GM18519 (cell line): Measurements from ENCODE around the gene INO80C.

ENCODE experiments used
- ATAC-seq: cut with Tn5 transposase; IDR thresholded peaks from one replicate; pipeline ENCODE4 v1.9.1; 2021; ENCODE audit warnings: mild to moderate bottlenecking, moderate library complexity; ENCODE audit not compliant: unreplicated experiment, low FRiP score

Gene INO80C

GRCh38 chr18:35435401-35435800 lies 62.4 kb downstream of the INO80C start:
- ATAC-seq = no peak

GRCh38 chr18:35432565-35433001 lies 65.2 kb downstream of the INO80C start:
- ATAC-seq = no peak

GRCh38 chr18:35431374-35431741 lies 66.4 kb downstream of the INO80C start:
- no peak for ATAC-seq

- ATAC-seq = no peak
Observed at GRCh38 chr18:35430721-35431373, 66.9 kb downstream of the INO80C start.

GRCh38 chr18:35426786-35427185 lies 71.0 kb downstream of the INO80C start:
- ATAC-seq = no peak

- ATAC-seq = no peak
Observed at GRCh38 chr18:35424356-35424755, 73.4 kb downstream of the INO80C start.

GRCh38 chr18:35422237-35422636 lies 75.5 kb downstream of the INO80C start:
- no peak for ATAC-seq

- ATAC-seq = no peak
Observed at GRCh38 chr18:35418610-35419009, 79.2 kb downstream of the INO80C start.
